ENCODE results near the gene MTA1. TPM values are rescaled to one million over a fixed set of nuclear protein-coding genes. Genes with fewer than 3 reads are reported as not detected.

The MTA1 gene
- total and polyA plus RNA-seq, 2 of the 8 experiments (the other 6 are each of a cell fraction or from before 2014, with no cell fraction given) = 73.9 to 221 TPM

DNA sequence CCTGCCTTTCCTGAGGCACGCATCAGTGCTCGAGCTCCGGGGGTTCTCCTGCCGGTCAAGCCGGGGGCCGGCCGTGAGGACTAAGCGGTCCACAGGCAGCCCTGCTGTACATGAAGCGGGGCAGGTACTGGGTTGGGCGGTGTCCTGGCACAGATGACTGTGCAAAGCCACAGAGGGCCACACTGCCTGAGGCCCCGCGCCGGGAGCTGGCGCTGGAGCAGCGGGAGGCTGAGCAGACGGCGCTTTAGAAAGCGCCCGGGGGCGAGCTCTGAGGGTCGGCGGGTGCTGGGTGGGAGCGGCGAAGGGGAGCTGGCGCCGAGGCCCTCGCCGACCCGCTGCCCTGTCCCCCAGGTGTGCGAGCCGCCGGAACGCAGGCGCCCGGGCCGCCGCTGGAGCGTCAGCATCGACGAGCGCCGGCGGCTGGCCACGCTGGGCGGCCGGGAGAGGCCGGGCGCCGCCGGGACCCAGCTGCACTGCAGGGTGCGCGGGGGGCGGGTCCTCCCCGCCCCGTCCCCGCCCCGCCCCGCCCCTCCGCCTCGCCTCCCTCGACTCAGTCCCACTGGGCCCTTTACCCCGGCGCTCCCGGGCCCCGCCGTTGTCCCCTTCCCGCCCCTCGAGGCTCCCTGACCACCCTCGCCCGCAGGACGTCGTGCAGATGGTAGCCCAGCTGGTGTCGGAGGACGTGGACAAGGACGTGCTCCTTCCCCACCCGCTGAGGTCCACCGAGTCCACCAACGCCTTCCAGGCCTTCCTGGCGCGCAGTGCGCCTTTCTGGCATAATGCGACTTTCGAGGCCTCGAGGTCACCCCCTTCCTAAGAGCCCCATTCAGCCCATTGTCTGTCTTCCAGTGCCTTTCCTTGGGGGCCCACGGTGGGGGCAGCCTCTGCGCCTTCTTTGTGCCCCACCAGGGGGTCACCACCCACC is 8.3 kb upstream of the MTA1 start:
- H3K4ac ChIP-seq (replicated peaks; ENCODE audit: insufficient read length, low read depth, low read length) = peak overlapping the region; percentile 23
- no peak overlapping the region for H2AK5ac ChIP-seq (ENCODE audit: low read depth, low read length)
- H3K27ac ChIP-seq (ENCODE audit: low read depth, low read length) = no peak overlapping the region
- peak overlapping the region; percentile 97 for H4K91ac ChIP-seq (replicated peaks; ENCODE audit: insufficient read length, low read length)
- 28% methylated on average over 59 of the region's 86 CpGs; no CpG with 5 or more reads in 1 of the 2 experiments for WGBS, 2 experiments (ENCODE audit: extremely low coverage in 1 of 2, insufficient coverage in 1 of 2, insufficient read length in 1 of 2, insufficient replicate concordance in 2 of 2, low coverage in 1 of 2, low lambda C conversion rate in 2 of 2, missing lambda C conversion rate in 1 of 2)
- H2BK12ac ChIP-seq (ENCODE audit: low read depth, low read length) = peak overlapping the region; percentile 80; the same call in 1 of the 2 replicates
- no peaks in the 10 kb centered on the region for H3K9me3 ChIP-seq (ENCODE audit: insufficient read depth in 2 of 2, low read depth in 1 of 2, low read length in 1 of 2)
- peaks cover 0 to 6% of the 10 kb centered on the region in 2 experiments for H4K20me1 ChIP-seq (replicated peaks in 1 of 2; ENCODE audit: control insufficient read depth in 1 of 2, insufficient read depth in 2 of 2, low read length in 2 of 2)
- no peak overlapping the region for H2BK120ac ChIP-seq (replicated peaks; ENCODE audit: low read depth, low read length)
- H3K14ac ChIP-seq (ENCODE audit: insufficient read length) = no peak overlapping the region
- H3K4me3 ChIP-seq (ENCODE audit: extremely low read depth in 1 of 4, insufficient read depth in 2 of 4, low read depth in 3 of 4, low read length in 4 of 4) = peak overlapping the region; percentile 16 to 55 (median 28); a peak in 6 of 8 replicates
- H4K5ac ChIP-seq (ENCODE audit: insufficient read length, low read depth, low read length) = no peak overlapping the region
- no peak overlapping the region for H3K56ac ChIP-seq (replicated peaks; ENCODE audit: insufficient read length, low read depth, low read length)
- H3K36me3 ChIP-seq (ENCODE audit: control insufficient read depth in 2 of 4, insufficient read depth in 4 of 4, low read length in 3 of 4) = no peaks in the 10 kb centered on the region
- peak overlapping the region; percentile 70 to 76 for H3K4me2 ChIP-seq (ENCODE audit: insufficient read depth in 1 of 2, low read depth in 2 of 2, low read length in 2 of 2)
- ChIA-PET CTCF (ENCODE audit: partially characterized antibody) (interaction anchor here (0.6 to 1.8 kb wide), 6 partner anchors 10 to 1252 kb away, joined by 3 to 6 read pairs (median 3); partner anchors contain the start of gene TEX22), POLR2A (ENCODE audit: partially characterized antibody) (interaction anchor here (1.0 to 2.8 kb wide), 6 partner anchors 9 to 46 kb away, joined by 3 to 14 read pairs (median 4); partner anchors contain the start of genes MTA1 and TEX22)
- no peak overlapping the region for H3K9ac ChIP-seq (replicated peaks in 1 of 4; ENCODE audit: extremely low read depth in 1 of 4, low read depth in 3 of 4, low read length in 3 of 4)
- 0 out of 2 replicates have a peak overlapping the region, but pooled peaks have one; percentile 30 for H2BK5ac ChIP-seq (ENCODE audit: low read depth, low read length)
- peaks cover 8 to 48% (median 39%) of the 10 kb centered on the region in 4 experiments for H3K27me3 ChIP-seq (replicated peaks in 1 of 4; ENCODE audit: control insufficient read depth in 3 of 4, extremely low read depth in 1 of 4, insufficient read depth in 3 of 4, low read length in 3 of 4)
- peak overlapping the region; percentile 100; the same call in 1 of the 2 replicates for H2BK15ac ChIP-seq (ENCODE audit: low read length)
- DNase-seq (ENCODE audit: low read depth in 1 of 2, low spot score in 2 of 2) (peak in 1 of 2 experiments; percentile 74), FAIRE-seq (no peak)
- H2BK20ac ChIP-seq (ENCODE audit: low read length) = no peak overlapping the region
- peak overlapping the region; percentile 54; the same call in 1 of the 2 replicates for H4K8ac ChIP-seq (ENCODE audit: extremely low read depth, insufficient read depth, low read length)
- no peaks in the 10 kb centered on the region for H3K79me1 ChIP-seq (ENCODE audit: low read depth, low read length)
- H3K18ac ChIP-seq (ENCODE audit: extremely low read depth, low read length) = peak overlapping the region; percentile 85
- H3K23ac ChIP-seq (ENCODE audit: insufficient read length) = no peak overlapping the region
- no peak overlapping the region for H2AFZ ChIP-seq (ENCODE audit: low read length)
- no peaks in the 10 kb centered on the region for H3K79me2 ChIP-seq (ENCODE audit: control insufficient read depth in 1 of 2, insufficient read depth in 2 of 2, low read length in 2 of 2)
- H3K4me1 ChIP-seq (replicated peaks in 1 of 4; ENCODE audit: control insufficient read depth in 3 of 4, insufficient read depth in 4 of 4, low read length in 3 of 4) = peaks cover 0 to 8% (median 5%) of the 10 kb centered on the region in 4 experiments; a peak in 6 of 7 replicates
- peaks cover 11% of the 10 kb centered on the region; the same call in 1 of the 2 replicates for H3K23me2 ChIP-seq (ENCODE audit: low read depth, low read length)
- TF ChIP-seq, protein P1, sequence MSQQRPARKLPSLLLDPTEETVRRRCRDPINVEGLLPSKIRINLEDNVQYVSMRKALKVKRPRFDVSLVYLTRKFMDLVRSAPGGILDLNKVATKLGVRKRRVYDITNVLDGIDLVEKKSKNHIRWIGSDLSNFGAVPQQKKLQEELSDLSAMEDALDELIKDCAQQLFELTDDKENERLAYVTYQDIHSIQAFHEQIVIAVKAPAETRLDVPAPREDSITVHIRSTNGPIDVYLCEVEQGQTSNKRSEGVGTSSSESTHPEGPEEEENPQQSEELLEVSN (IDR thresholded peaks at IDR 0.05) = peak; percentile 77
- no peak for TF ChIP-seq TCF12 (IDR thresholded peaks at IDR 0.05; ENCODE audit: low read depth, low read length)
- TF ChIP-seq CBX8 (IDR thresholded peaks at IDR 0.05; ENCODE audit: borderline replicate concordance, low read depth, low read length) = no peak
- TF ChIP-seq EZH2 (IDR thresholded peaks at IDR 0.05; ENCODE audit: low read depth, low read length, severe bottlenecking) = peak; percentile 59
- TF ChIP-seq KDM4A (IDR thresholded peaks at IDR 0.05; ENCODE audit: low read depth, low read length, severe bottlenecking) = peak; percentile 62
- TF ChIP-seq, protein P2, sequence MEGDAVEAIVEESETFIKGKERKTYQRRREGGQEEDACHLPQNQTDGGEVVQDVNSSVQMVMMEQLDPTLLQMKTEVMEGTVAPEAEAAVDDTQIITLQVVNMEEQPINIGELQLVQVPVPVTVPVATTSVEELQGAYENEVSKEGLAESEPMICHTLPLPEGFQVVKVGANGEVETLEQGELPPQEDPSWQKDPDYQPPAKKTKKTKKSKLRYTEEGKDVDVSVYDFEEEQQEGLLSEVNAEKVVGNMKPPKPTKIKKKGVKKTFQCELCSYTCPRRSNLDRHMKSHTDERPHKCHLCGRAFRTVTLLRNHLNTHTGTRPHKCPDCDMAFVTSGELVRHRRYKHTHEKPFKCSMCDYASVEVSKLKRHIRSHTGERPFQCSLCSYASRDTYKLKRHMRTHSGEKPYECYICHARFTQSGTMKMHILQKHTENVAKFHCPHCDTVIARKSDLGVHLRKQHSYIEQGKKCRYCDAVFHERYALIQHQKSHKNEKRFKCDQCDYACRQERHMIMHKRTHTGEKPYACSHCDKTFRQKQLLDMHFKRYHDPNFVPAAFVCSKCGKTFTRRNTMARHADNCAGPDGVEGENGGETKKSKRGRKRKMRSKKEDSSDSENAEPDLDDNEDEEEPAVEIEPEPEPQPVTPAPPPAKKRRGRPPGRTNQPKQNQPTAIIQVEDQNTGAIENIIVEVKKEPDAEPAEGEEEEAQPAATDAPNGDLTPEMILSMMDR (IDR thresholded peaks at IDR 0.05; ENCODE audit: control extremely low read depth in 1 of 3, insufficient read depth in 1 of 3, low read depth in 1 of 3, low read length in 3 of 3) = no peak

All from H1 (cell line).